OCI-LY3 (cell line): ENCODE results near the gene PSENEN.

Source experiments
- CTCF ChIP-seq: fragments of 200-600, 300-600 bp; sonication (generic); IDR thresholded peaks from 2 replicates; pipeline ENCODE4 v1.5.1; 2014; ENCODE audit warnings: antibody characterized with exemption, low read length, low read depth
- EZH2phosphoT487 ChIP-seq: fragments of 200-600 bp; shearing (Covaris generic); IDR thresholded peaks from 2 replicates; pipeline ENCODE4 v1.6.1; 2018; ENCODE audit warnings: antibody characterized with exemption, mixed run types, low read depth

GRCh38 chr19:35781650-35782049 is 36.2 kb downstream of the PSENEN start:
- TF ChIP-seq CTCF (no peak), EZH2phosphoT487 (no peak)
